HCT116 (cell line): Measurements from ENCODE around the gene NLE1. TPM values are rescaled to one million over a fixed set of nuclear protein-coding genes. Genes with fewer than 3 reads are reported as not detected.

ENCODE experiments used
- ATAC-seq: fragments of 200-7000 bp; cut with Tn5 transposase; 2 replicates; pipeline ENCODE4 v1.9.1; 2020; ENCODE audit warnings: mild to moderate bottlenecking, moderate library complexity
- BruUV-seq: library from RNA; stranded (reverse); fragments of 400-500 nt; replicated peaks from 2 replicates; lab custom pipeline; 2021; lab: Mats Ljungman, UMichigan
- CTCF ChIA-PET: fragments of 300-600 bp; sonication (Branson Sonifier 250); formaldehyde crosslinking; loops from one replicate; lab custom pipeline; 2021; ENCODE audit warnings: antibody characterized with exemption; lab: Charles Lee
- POLR2A ChIA-PET: fragments of 300-600, 350-600 bp; sonication (Branson Sonifier 250); formaldehyde crosslinking; loops from one replicate; lab custom pipeline; 2021; ENCODE audit warnings: antibody characterized with exemption; lab: Charles Lee
- RAD21 ChIA-PET, 2 experiments: fragments of 300-600 bp; sonication (Branson Sonifier 250); formaldehyde crosslinking; loops; one replicate each; lab custom pipeline; 2023; ENCODE audit warnings: low total read pairs in 2 of 2; ENCODE audit not compliant: uncharacterized antibody in 2 of 2, unreplicated experiment in 2 of 2, low non-redundant PET in 1 of 2; lab: Charles Lee
- DNase-seq: peaks from one replicate; pipeline ENCODE4 v3.0.0-alpha.2; 2010; ENCODE audit warnings: low read depth, low spot score
- H2AFZ ChIP-seq: fragments of 200-600 bp; shearing (Covaris generic), sonication (generic); 2 replicates; pipeline ENCODE4 v1.6.1; 2017; ENCODE audit warnings: low read depth, mixed run types, mixed read lengths, antibody characterized with exemption, low read length; ENCODE audit not compliant: poor library complexity, severe bottlenecking
- H3K27ac ChIP-seq: 2 replicates; pipeline ENCODE4 v1.5.1; 2012; ENCODE audit warnings: low read depth, low read length
- H3K27me3 ChIP-seq: fragments of 200-600 bp; sonication (generic); 2 replicates; pipeline ENCODE4 v1.6.1; 2016; ENCODE audit warnings: mixed run types, low read length, mixed read lengths; ENCODE audit not compliant: insufficient read depth
- H3K36me3 ChIP-seq, 2 experiments: fragments of 200-500 bp in 1 of 2; fragments of 200-600 bp in 1 of 2; sonication (Bioruptor generic) in 1 of 2; sonication (generic) in 1 of 2; 2 replicates each; pipeline versions ENCODE4 v1.5.1 to v1.6.1; 2014 to 2016; ENCODE audit warnings: low read length in 2 of 2, inconsistent platforms in 1 of 2, mixed read lengths in 1 of 2, mixed run types in 1 of 2; ENCODE audit not compliant: insufficient read depth in 2 of 2, control insufficient read depth in 1 of 2
- H3K4me1 ChIP-seq, 2 experiments: fragments of 200-600 bp in 1 of 2; sonication (generic) in 1 of 2; 2 replicates each; pipeline versions ENCODE4 v1.5.1 to v1.6.1; 2012 to 2017; ENCODE audit warnings: low read length in 2 of 2, inconsistent platforms in 1 of 2, mild to moderate bottlenecking in 1 of 2, mixed read lengths in 1 of 2, mixed run types in 1 of 2, moderate library complexity in 1 of 2; ENCODE audit not compliant: insufficient read depth in 2 of 2, control insufficient read depth in 1 of 2
- H3K4me2 ChIP-seq: fragments of 200-600 bp; sonication (generic); 2 replicates; pipeline ENCODE4 v1.6.1; 2017; ENCODE audit warnings: mixed run types, low read length, mixed read lengths
- H3K4me3 ChIP-seq, 2 experiments: fragments of 200-600 bp in 1 of 2; sonication (generic) in 1 of 2; replicated peaks in 1 of 2; 2 replicates each; pipeline ENCODE4 v1.5.1; 2011 to 2016; ENCODE audit warnings: low read length in 2 of 2, control low read depth in 1 of 2, low read depth in 1 of 2, mild to moderate bottlenecking in 1 of 2, mixed read lengths in 1 of 2, mixed run types in 1 of 2
- H3K79me2 ChIP-seq: fragments of 200-600 bp; sonication (generic); 2 replicates; pipeline ENCODE4 v1.6.1; 2017; ENCODE audit warnings: mild to moderate bottlenecking, mixed run types, low read length, moderate library complexity, mixed read lengths; ENCODE audit not compliant: insufficient read depth
- H3K9ac ChIP-seq: fragments of 200-600 bp; sonication (generic); 2 replicates; pipeline ENCODE4 v1.6.1; 2016; ENCODE audit warnings: low read length, mixed read lengths
- H3K9me2 ChIP-seq: fragments of 200-600 bp; sonication (generic), shearing (Covaris generic); 2 replicates; pipeline ENCODE4 v1.6.1; 2017; ENCODE audit warnings: mixed run types, mild to moderate bottlenecking, moderate library complexity; ENCODE audit not compliant: insufficient read depth
- H3K9me3 ChIP-seq, 2 experiments: fragments of 200-500 bp in 1 of 2; fragments of 200-600 bp in 1 of 2; sonication (Bioruptor generic) in 1 of 2; sonication (generic) in 1 of 2; 2 replicates each; pipeline ENCODE4 v1.6.1; 2014 to 2017; ENCODE audit warnings: low read length in 2 of 2, mixed read lengths in 2 of 2, inconsistent platforms in 1 of 2, low read depth in 1 of 2, mild to moderate bottlenecking in 1 of 2, mixed run types in 1 of 2, moderate library complexity in 1 of 2; ENCODE audit not compliant: control insufficient read depth in 1 of 2, insufficient read depth in 1 of 2
- H4K20me1 ChIP-seq: fragments of 200-600 bp; sonication (generic), shearing (Covaris generic); 2 replicates; pipeline ENCODE4 v1.6.1; 2017; ENCODE audit warnings: mixed run types, mild to moderate bottlenecking, moderate library complexity; ENCODE audit not compliant: insufficient read depth
- CTCF ChIP-seq, 3 experiments: fragments of 200-600 bp in 1 of 3; sonication (generic) in 1 of 3; IDR thresholded peaks in 2 of 3; conservative IDR thresholded peaks in 1 of 3; 2 replicates each; pipeline ENCODE4 v1.5.1; 2012 to 2017; ENCODE audit warnings: low read depth in 2 of 3, low read length in 2 of 3, antibody characterized with exemption in 1 of 3, borderline replicate concordance in 1 of 3, control low read depth in 1 of 3, mild to moderate bottlenecking in 1 of 3, mixed read lengths in 1 of 3, mixed run types in 1 of 3, moderate library complexity in 1 of 3; ENCODE audit not compliant: insufficient read depth in 1 of 3
- EGR1 ChIP-seq: IDR thresholded peaks from 2 replicates; pipeline ENCODE4 v1.6.1; 2012; ENCODE audit warnings: low read depth
- JUND ChIP-seq: IDR thresholded peaks from 2 replicates; pipeline ENCODE4 v1.6.1; 2012
- POLR2AphosphoS5 ChIP-seq: IDR thresholded peaks from 2 replicates; pipeline ENCODE4 v1.6.1; 2011; ENCODE audit warnings: mild to moderate bottlenecking, low read depth, low read length, moderate library complexity
- RAD21 ChIP-seq: IDR thresholded peaks from 2 replicates; pipeline ENCODE4 v1.6.1; 2012; ENCODE audit warnings: low read depth, mild to moderate bottlenecking
- SIN3A ChIP-seq: IDR thresholded peaks from 2 replicates; pipeline ENCODE4 v1.6.1; 2012; ENCODE audit warnings: low read depth
- ZFX ChIP-seq: fragments of 450-650 bp; IDR thresholded peaks from 2 replicates; pipeline ENCODE4 v1.6.1; 2017
- intact Hi-C: fragments of 100-400 bp; cut with micrococcal nuclease; formaldehyde crosslinking; loops from 2 replicates; pipeline ENCODE4 v1.10.0; 2022
- total RNA-seq: library from RNA; stranded (reverse); gene quantifications from one replicate; pipeline ENCODE4 v1.2.1, GENCODE V29; 2021; ENCODE audit not compliant: unreplicated experiment

The NLE1 gene
- total RNA-seq, 1 experiment from 2014 or later: 55.5 TPM

- no peaks in the 10 kb centered on the region for H4K20me1 ChIP-seq
- no peak overlapping the region for H3K4me2 ChIP-seq
- no peak overlapping the region for H3K9ac ChIP-seq
- no peaks in the 10 kb centered on the region for H3K9me2 ChIP-seq
- RAD21 ChIA-PET: no interaction called here
- TF ChIP-seq ZFX (no peak), CTCF (IDR thresholded peaks at IDR 0.05 in 2 of 3, conservative IDR thresholded peaks at IDR 0.05 in 1 of 3; ENCODE audit: borderline replicate concordance in 1 of 3, insufficient read depth in 1 of 3, low read depth in 2 of 3, low read length in 2 of 3) (no peak), JUND (no peak)
- TF ChIP-seq, all 23 proteins: peak for 0
- Histone ChIP-seq H3K27me3 (peaks cover 30% of the 10 kb centered on the region), H3K79me2 (no peaks in the 10 kb centered on the region), H3K9me3 (no peaks in the 10 kb centered on the region), H3K4me1 (no peaks in the 10 kb centered on the region), H3K4me3 (no peak overlapping the region), H3K27ac (no peak overlapping the region), H2AFZ (no peak overlapping the region), H3K36me3 (no peaks in the 10 kb centered on the region)
- intact Hi-C loops: no loop called here
- POLR2A ChIA-PET: no interaction called here
- CTCF ChIA-PET: no interaction called here
- BruUV-seq: no TSS peak
- DNase-seq (no peak), ATAC-seq (no peak)
Measured at GRCh38 chr17:35187481-35187880, 45.4 kb upstream of the NLE1 start.

- Histone ChIP-seq H3K9ac (no peak overlapping the region), H3K79me2 (no peaks in the 10 kb centered on the region)
- TF ChIP-seq SIN3A: no peak
- no peak for TF ChIP-seq RAD21
- TF ChIP-seq POLR2AphosphoS5: no peak
- TF ChIP-seq EGR1: no peak
- TF ChIP-seq, all 23 proteins: peak for 0
- no peaks in the 10 kb centered on the region for H3K9me2 ChIP-seq
- no peak overlapping the region for H3K4me2 ChIP-seq
- H3K27me3 ChIP-seq: peaks cover 18% of the 10 kb centered on the region
- no peak for ATAC-seq
- H3K4me1 ChIP-seq: no peaks in the 10 kb centered on the region
- POLR2A ChIA-PET: interaction anchor here (1.0 kb wide), 1 partner anchor 11 kb away, joined by 3 read pairs; no protein-coding TSS in a partner anchor
- no peak overlapping the region for H2AFZ ChIP-seq
- no peak overlapping the region for H3K27ac ChIP-seq
- no TSS peak for BruUV-seq
- H3K4me3 ChIP-seq: no peak overlapping the region
- CTCF ChIA-PET: no interaction called here
- H3K36me3 ChIP-seq: no peaks in the 10 kb centered on the region
- intact Hi-C loops: no loop called here
- no peak for DNase-seq
- no peaks in the 10 kb centered on the region for H4K20me1 ChIP-seq
- H3K9me3 ChIP-seq: no peaks in the 10 kb centered on the region
- RAD21 ChIA-PET: no interaction called here
Measured at GRCh38 chr17:35185849-35186248, 43.7 kb upstream of the NLE1 start.
